GM19099 (cell line): ENCODE results near the gene WBP2.

Experiments
- POLR2A ChIP-seq: IDR thresholded peaks from 3 replicates; pipeline ENCODE4 v1.6.1; 2011; ENCODE audit warnings: low read depth; ENCODE audit not compliant: insufficient read length; ENCODE audit errors: extremely low read depth

Gene WBP2

GRCh38 chr17:75876190-75876937, 21.2 kb upstream of the WBP2 start:
- TF ChIP-seq POLR2A, result no peak

GRCh38 chr17:75875940-75876189, 20.7 kb upstream of the WBP2 start:
- TF ChIP-seq POLR2A, result no peak

- TF ChIP-seq POLR2A, result no peak
These were observed 20.2 kb upstream of the WBP2 start for GRCh38 chr17:75875182-75875939.

GRCh38 chr17:75874323-75875181, 19.4 kb upstream of the WBP2 start:
- TF ChIP-seq POLR2A, result no peak

- TF ChIP-seq POLR2A, result no peak
These were observed 18.6 kb upstream of the WBP2 start for GRCh38 chr17:75873587-75874322.

GRCh38 chr17:75872434-75873351, 17.6 kb upstream of the WBP2 start:
- no peak for TF ChIP-seq POLR2A

- no peak for TF ChIP-seq POLR2A
These were observed 14.4 kb upstream of the WBP2 start for GRCh38 chr17:75869282-75870141.

GRCh38 chr17:75864448-75864871, 9.3 kb upstream of the WBP2 start:
- no peak for TF ChIP-seq POLR2A

- no peak for TF ChIP-seq POLR2A
These were observed 6.8 kb upstream of the WBP2 start for GRCh38 chr17:75861927-75862317.

GRCh38 chr17:75856062-75856756, 1.1 kb upstream of the WBP2 start:
- no peak for TF ChIP-seq POLR2A

GRCh38 chr17:75854881-75855309, 240 bp downstream of the WBP2 start:
- TF ChIP-seq POLR2A, result no peak

- no peak for TF ChIP-seq POLR2A
These were observed 910 bp downstream of the WBP2 start for GRCh38 chr17:75854101-75854748.
